HL-60 (cell line): ENCODE measurements around the gene ARL13B.

Experiments
- DNase-seq, 2 experiments: peaks; one replicate each; pipeline ENCODE4 v3.0.0-alpha.2; 2010 to 2020; ENCODE audit warnings: low read depth in 1 of 2, low spot score in 1 of 2
- H3K27ac ChIP-seq: fragments of 250-450 bp; sonication (Bioruptor Pico); replicated peaks from 2 replicates; pipeline ENCODE4 v1.5.1; 2020; ENCODE audit warnings: mild to moderate bottlenecking, moderate library complexity
- H3K27me3 ChIP-seq: fragments of 250-450 bp; sonication (Bioruptor Pico); 2 replicates; pipeline ENCODE4 v1.5.1; 2021; ENCODE audit warnings: mild to moderate bottlenecking, moderate library complexity; ENCODE audit not compliant: insufficient read depth, poor library complexity, severe bottlenecking
- H3K4me3 ChIP-seq: replicated peaks from 2 replicates; pipeline ENCODE4 v1.5.1; 2011; ENCODE audit warnings: mild to moderate bottlenecking, control low read depth, low read length; ENCODE audit not compliant: insufficient read depth
- GABPA ChIP-seq: IDR thresholded peaks from 2 replicates; pipeline ENCODE4 v1.6.1; 2012; ENCODE audit warnings: low read depth
- POLR2AphosphoS5 ChIP-seq: IDR thresholded peaks from 2 replicates; pipeline ENCODE4 v1.6.1; 2012; ENCODE audit warnings: low read depth
- SPI1 ChIP-seq: IDR thresholded peaks from 2 replicates; pipeline ENCODE4 v1.6.1; 2012; ENCODE audit warnings: low read depth, mild to moderate bottlenecking, borderline replicate concordance
- TF ChIP-seq, protein P1 (sequence below): IDR thresholded peaks from 2 replicates; pipeline ENCODE4 v1.6.1; 2012; ENCODE audit warnings: low read depth; ENCODE audit not compliant: insufficient replicate concordance
- TF ChIP-seq, protein P2 (sequence below): IDR thresholded peaks from one replicate; pipeline ENCODE4 v1.5.1; 2011; ENCODE audit warnings: low read length, control low read depth, inconsistent platforms; ENCODE audit not compliant: insufficient read depth

The ARL13B gene

DNA sequence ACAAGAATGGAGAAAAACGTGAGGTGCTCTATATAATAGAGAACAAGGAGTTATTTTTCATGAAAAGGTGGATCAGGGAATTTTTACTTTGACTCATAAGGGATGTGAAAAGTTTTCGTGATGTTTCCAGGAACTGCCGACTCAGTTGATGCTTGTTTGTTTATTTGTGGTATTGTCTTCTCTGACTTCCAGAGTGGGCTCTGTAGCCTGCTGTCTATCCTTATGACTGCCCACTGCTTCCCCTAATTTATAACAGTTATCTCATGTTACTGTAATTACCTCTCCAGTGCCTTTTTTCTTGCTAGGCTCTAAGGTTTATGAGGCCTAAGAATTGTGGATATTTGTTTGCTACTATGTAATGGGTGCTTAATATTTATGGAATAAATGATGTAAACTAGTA lies 12.3 kb downstream of the ARL13B start:
- Histone ChIP-seq H3K27ac (no peak overlapping the region), H3K4me3 (no peak overlapping the region), H3K27me3 (no peaks in the 10 kb centered on the region)
- no peak for DNase-seq
- TF ChIP-seq GABPA (no peak), POLR2AphosphoS5 (no peak), SPI1 (no peak)
- TF ChIP-seq, protein P1, sequence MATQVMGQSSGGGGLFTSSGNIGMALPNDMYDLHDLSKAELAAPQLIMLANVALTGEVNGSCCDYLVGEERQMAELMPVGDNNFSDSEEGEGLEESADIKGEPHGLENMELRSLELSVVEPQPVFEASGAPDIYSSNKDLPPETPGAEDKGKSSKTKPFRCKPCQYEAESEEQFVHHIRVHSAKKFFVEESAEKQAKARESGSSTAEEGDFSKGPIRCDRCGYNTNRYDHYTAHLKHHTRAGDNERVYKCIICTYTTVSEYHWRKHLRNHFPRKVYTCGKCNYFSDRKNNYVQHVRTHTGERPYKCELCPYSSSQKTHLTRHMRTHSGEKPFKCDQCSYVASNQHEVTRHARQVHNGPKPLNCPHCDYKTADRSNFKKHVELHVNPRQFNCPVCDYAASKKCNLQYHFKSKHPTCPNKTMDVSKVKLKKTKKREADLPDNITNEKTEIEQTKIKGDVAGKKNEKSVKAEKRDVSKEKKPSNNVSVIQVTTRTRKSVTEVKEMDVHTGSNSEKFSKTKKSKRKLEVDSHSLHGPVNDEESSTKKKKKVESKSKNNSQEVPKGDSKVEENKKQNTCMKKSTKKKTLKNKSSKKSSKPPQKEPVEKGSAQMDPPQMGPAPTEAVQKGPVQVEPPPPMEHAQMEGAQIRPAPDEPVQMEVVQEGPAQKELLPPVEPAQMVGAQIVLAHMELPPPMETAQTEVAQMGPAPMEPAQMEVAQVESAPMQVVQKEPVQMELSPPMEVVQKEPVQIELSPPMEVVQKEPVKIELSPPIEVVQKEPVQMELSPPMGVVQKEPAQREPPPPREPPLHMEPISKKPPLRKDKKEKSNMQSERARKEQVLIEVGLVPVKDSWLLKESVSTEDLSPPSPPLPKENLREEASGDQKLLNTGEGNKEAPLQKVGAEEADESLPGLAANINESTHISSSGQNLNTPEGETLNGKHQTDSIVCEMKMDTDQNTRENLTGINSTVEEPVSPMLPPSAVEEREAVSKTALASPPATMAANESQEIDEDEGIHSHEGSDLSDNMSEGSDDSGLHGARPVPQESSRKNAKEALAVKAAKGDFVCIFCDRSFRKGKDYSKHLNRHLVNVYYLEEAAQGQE = no peak
- TF ChIP-seq, protein P2, sequence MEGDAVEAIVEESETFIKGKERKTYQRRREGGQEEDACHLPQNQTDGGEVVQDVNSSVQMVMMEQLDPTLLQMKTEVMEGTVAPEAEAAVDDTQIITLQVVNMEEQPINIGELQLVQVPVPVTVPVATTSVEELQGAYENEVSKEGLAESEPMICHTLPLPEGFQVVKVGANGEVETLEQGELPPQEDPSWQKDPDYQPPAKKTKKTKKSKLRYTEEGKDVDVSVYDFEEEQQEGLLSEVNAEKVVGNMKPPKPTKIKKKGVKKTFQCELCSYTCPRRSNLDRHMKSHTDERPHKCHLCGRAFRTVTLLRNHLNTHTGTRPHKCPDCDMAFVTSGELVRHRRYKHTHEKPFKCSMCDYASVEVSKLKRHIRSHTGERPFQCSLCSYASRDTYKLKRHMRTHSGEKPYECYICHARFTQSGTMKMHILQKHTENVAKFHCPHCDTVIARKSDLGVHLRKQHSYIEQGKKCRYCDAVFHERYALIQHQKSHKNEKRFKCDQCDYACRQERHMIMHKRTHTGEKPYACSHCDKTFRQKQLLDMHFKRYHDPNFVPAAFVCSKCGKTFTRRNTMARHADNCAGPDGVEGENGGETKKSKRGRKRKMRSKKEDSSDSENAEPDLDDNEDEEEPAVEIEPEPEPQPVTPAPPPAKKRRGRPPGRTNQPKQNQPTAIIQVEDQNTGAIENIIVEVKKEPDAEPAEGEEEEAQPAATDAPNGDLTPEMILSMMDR = no peak

GRCh38 chr3:93994056-93994455 lies 14.1 kb downstream of the ARL13B start:
- Histone ChIP-seq H3K27me3 (no peaks in the 10 kb centered on the region), H3K4me3 (no peak overlapping the region)

GRCh38 chr3:94001191-94001590 lies 21.2 kb downstream of the ARL13B start:
- no peaks in the 10 kb centered on the region for H3K27me3 ChIP-seq
- DNase-seq = no peak
- no peak for TF ChIP-seq GABPA
- TF ChIP-seq, protein P1 = no peak
- TF ChIP-seq, protein P2 = no peak
- no peak for TF ChIP-seq POLR2AphosphoS5
- no peak for TF ChIP-seq SPI1
- H3K27ac ChIP-seq = no peak overlapping the region
- H3K4me3 ChIP-seq = no peak overlapping the region

More at GRCh38 chr3:93994056-93994455, 14.1 kb downstream of the ARL13B start:
- no peak for TF ChIP-seq POLR2AphosphoS5
- TF ChIP-seq, protein P1 = no peak
- TF ChIP-seq GABPA = no peak
- TF ChIP-seq, protein P2 = no peak
- TF ChIP-seq SPI1 = no peak
- no peak for DNase-seq
- no peak overlapping the region for H3K27ac ChIP-seq
